HG02852 (cell line): ENCODE results near the gene FHL2.

Experiments
- ATAC-seq: cut with Tn5 transposase; IDR thresholded peaks from one replicate; pipeline ENCODE4 v1.9.1; 2021; ENCODE audit warnings: mild to moderate bottlenecking, moderate library complexity; ENCODE audit not compliant: unreplicated experiment

Gene FHL2

DNA sequence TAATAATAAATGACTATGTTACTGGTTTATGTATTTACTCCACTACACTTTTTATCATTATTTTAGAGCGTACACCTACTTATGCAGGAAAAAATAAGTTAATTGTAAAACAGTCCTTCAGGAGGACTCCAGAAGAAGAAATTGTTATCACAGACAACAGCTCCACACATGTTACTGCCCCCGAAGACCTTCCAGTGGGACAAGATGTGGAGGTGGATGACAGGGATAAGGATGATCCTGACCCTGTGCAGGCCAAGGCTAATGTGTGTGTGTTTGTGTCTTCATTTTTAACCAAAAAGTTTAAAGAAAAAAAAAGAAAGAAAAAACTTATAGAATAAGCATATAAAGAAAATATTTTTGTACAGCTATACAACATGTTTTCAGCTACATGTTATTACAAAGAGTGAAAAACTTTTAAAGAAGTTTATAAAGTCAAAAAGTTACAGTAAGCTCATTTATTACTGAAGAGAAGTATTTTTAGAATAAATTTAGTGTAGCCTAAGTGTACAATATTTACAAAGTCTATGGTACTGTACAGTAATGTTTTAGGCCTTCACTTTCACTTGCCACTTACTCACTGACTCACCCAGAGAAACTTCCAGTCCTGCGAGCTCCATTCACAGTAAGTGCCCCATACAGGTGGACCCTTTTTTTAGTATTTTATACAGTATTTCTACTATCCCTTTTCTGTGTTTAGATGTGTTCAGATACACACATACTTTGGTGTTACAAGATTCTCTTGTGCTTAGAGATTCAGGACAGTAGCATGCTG lies 76.8 kb downstream of the FHL2 start:
- ATAC-seq: no peak

GRCh38 chr2:105320651-105321215 lies 78.1 kb downstream of the FHL2 start:
- ATAC-seq: no peak

GRCh38 chr2:105317937-105318336 lies 80.9 kb downstream of the FHL2 start:
- no peak for ATAC-seq

- peak; percentile 81 for ATAC-seq
Observed at GRCh38 chr2:105315314-105315713, 83.5 kb downstream of the FHL2 start.

DNA sequence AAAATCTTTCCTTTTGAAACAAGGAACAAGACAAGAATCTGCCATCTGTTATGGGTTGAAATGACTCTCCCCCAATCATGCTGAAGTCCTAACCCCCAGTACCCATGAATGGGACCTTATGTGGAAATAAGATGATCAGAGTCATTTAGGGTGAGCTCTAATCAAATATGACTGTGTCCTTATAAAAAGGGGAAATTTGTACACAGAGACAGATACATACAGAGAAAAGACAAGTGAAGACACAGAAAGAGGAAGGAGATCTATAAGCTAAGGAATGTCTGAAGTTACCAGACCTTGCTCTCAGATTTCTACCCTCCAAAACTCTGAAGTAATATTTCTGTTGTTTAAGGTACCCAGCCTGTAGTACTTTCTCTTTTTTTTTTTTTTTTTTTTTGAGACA lies 85.0 kb downstream of the FHL2 start:
- ATAC-seq: no peak
